Naive B cell (primary cell): ENCODE measurements around the gene IMMP2L. TPM values are rescaled to one million over a fixed set of nuclear protein-coding genes. Genes with fewer than 3 reads are reported as not detected.
A peak's percentile ranks its signal among the peaks of the same experiment; 100 is the strongest.
"Not testable (repeated sequence)": the region's sequence is repeated elsewhere in the genome, so short reads cannot be mapped to it uniquely, and the experiment has no call there.

Experiments used
- ATAC-seq, 2 donors: fragments of 150-1000 bp; cut with Tn5 transposase; 2 replicates each; pipeline ENCODE4 v1.10.0; 2021; ENCODE audit warnings: low read depth in 2 of 2, mild to moderate bottlenecking in 2 of 2, moderate library complexity in 2 of 2
- DNase-seq: peaks from one replicate; pipeline ENCODE4 v3.0.0; 2022
- H3K27ac Mint-ChIP-seq, 6 donors: one replicate each; pipeline ENCODE4 v1.8.0; 2020 to 2022; ENCODE audit warnings: mild to moderate bottlenecking in 6 of 6, mixed read lengths in 6 of 6, moderate library complexity in 5 of 6, inconsistent platforms in 2 of 6
- H3K27me3 Mint-ChIP-seq, 3 donors: one replicate each; pipeline ENCODE4 v1.8.0; 2021 to 2022; ENCODE audit warnings: mixed read lengths in 3 of 3, mild to moderate bottlenecking in 1 of 3
- H3K36me3 Mint-ChIP-seq, 2 donors: one replicate each; pipeline ENCODE4 v1.8.0; 2020 to 2022; ENCODE audit warnings: mixed read lengths in 2 of 2, inconsistent platforms in 1 of 2, mild to moderate bottlenecking in 1 of 2
- H3K4me1 Mint-ChIP-seq, 3 donors: one replicate each; pipeline ENCODE4 v1.8.0; 2020 to 2022; ENCODE audit warnings: mixed read lengths in 3 of 3, inconsistent platforms in 1 of 3, mild to moderate bottlenecking in 1 of 3, moderate library complexity in 1 of 3
- H3K4me3 Mint-ChIP-seq, 8 donors: one replicate each; pipeline ENCODE4 v1.8.0; 2020 to 2022; ENCODE audit warnings: mild to moderate bottlenecking in 8 of 8, mixed read lengths in 8 of 8, moderate library complexity in 8 of 8, inconsistent platforms in 2 of 8
- H3K9me3 Mint-ChIP-seq, 7 donors: one replicate each; pipeline ENCODE4 v1.8.0; 2020 to 2022; ENCODE audit warnings: mixed read lengths in 7 of 7, mild to moderate bottlenecking in 5 of 7, inconsistent platforms in 2 of 7, moderate library complexity in 1 of 7
- polyA plus RNA-seq, 6 donors: library from polyadenylated mRNA; unstranded; fragments of 300-500 nt; fragmentation: Illumina TruSeq; gene quantifications; one replicate each; pipeline ENCODE4 v1.2.3, GENCODE V29; 2021; ENCODE audit warnings: low read depth in 6 of 6

Gene IMMP2L
- polyA plus RNA-seq, 6 donors from 2014 or later = 14.9 to 34.0 (median 25.9) TPM

DNA sequence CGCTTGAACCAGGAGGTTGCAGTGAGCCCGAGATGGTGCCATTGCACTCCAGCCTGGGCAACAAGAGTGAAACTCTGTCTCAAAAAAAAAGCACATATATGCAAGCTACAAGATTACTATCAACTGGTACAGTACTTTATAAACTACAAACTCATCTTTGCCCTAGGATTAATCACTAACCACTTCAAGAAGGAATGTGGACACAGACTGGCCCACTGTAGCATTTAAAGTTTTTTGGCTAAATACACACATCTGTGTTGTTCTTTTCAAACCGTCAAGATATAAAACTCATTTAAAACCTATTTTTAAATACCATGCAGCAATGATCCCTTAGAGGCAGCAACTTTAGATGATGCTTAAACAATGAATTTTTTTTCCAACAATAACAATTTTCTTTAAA, 205.4 kb downstream of the IMMP2L start:
- no peak for ATAC-seq
- H3K27ac Mint-ChIP-seq = no peak overlapping the region
- no peaks in the 10 kb centered on the region for H3K9me3 Mint-ChIP-seq
- no peak for DNase-seq
- H3K4me1 Mint-ChIP-seq = peaks cover 0 to 7% (median 0%) of the 10 kb centered on the region in 3 donors
- H3K4me3 Mint-ChIP-seq = no peak overlapping the region
- H3K36me3 Mint-ChIP-seq = peaks cover 0 to 4% of the 10 kb centered on the region in 2 donors
- H3K27me3 Mint-ChIP-seq = no peaks in the 10 kb centered on the region

DNA sequence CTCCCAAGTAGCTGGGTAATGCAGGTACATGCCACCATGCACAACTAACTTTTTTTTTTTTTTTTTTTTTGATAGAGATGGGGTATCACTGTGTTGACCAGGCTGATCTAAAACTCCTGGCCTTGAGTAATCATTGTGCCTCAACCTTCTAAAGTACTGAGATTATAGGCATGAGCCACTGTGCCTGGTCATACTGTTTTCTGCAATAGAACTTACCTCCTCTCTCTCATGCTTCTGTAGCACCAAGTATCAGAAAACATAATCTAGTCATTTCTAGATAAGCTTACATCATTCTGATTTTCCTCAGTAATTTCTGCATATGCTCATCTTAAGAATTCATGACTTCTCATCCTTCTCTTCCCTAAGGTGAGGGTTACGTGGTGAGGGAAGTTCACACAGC, 210.0 kb downstream of the IMMP2L start:
- H3K9me3 Mint-ChIP-seq = peaks cover 0 to 5% (median 0%) of the 10 kb centered on the region in 7 donors
- H3K36me3 Mint-ChIP-seq = peaks cover 2 to 14% of the 10 kb centered on the region in 2 donors
- ATAC-seq (no peak), DNase-seq (no peak)
- no peak overlapping the region for H3K4me3 Mint-ChIP-seq
- H3K27ac Mint-ChIP-seq = no peak overlapping the region
- H3K27me3 Mint-ChIP-seq = no peaks in the 10 kb centered on the region
- H3K4me1 Mint-ChIP-seq = peaks cover 0 to under 1% (median 0%) of the 10 kb centered on the region in 3 donors

DNA sequence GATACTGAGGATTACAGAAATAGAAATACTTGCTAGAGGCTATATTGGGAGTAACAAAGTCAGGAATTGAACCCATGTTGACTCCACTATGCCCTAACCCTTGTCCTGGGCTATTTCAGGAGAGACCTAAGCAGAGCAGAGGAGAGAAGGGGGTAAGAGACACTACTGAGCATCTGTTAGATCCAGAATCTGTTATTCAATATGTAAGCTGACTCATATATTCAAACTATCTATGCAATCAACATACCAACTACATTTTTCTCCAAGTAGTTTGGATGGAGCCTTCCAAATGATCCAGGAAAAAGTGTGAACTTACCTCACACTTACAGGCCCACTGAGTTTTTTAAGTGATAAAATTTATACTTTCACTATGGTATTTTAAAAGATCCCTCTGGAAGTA, 216.1 kb downstream of the IMMP2L start:
- Mint-ChIP-seq H3K27ac (no peak overlapping the region), H3K36me3 (peaks cover 33 to 34% of the 10 kb centered on the region in 2 donors), H3K9me3 (peaks cover 10 to 35% (median 27%) of the 10 kb centered on the region in 7 donors), H3K27me3 (no peaks in the 10 kb centered on the region), H3K4me3 (no peak overlapping the region), H3K4me1 (peaks cover 0 to 7% (median 0%) of the 10 kb centered on the region in 3 donors)
- ATAC-seq (no peak), DNase-seq (no peak)

DNA sequence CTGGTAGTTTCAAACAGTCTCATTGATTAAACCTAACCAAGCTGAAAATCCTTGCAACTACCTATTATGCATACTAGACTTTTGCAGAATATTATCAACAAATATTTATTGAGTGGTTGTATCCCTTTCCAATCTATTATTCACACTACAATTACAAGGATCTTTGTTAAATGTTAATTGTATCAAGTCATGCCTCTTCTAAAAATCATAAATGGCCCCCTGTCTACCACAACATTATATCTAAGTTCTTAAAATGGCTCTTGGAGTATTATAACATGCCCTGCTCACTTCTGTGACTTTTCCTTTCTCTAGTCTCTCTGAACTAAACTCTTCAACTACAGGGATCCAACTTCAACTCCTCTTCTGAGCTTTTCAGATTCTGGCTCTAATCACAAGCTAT, 219.3 kb downstream of the IMMP2L start:
- Mint-ChIP-seq H3K36me3 (peaks cover 25 to 34% of the 10 kb centered on the region in 2 donors), H3K27ac (peak overlapping the region in 1 of 6 donors; percentile 89), H3K4me3 (no peak overlapping the region), H3K4me1 (peaks cover 0 to 7% (median 0%) of the 10 kb centered on the region in 3 donors), H3K27me3 (no peaks in the 10 kb centered on the region), H3K9me3 (peaks cover 10 to 35% (median 27%) of the 10 kb centered on the region in 7 donors)
- ATAC-seq (no peak), DNase-seq (no peak)

DNA sequence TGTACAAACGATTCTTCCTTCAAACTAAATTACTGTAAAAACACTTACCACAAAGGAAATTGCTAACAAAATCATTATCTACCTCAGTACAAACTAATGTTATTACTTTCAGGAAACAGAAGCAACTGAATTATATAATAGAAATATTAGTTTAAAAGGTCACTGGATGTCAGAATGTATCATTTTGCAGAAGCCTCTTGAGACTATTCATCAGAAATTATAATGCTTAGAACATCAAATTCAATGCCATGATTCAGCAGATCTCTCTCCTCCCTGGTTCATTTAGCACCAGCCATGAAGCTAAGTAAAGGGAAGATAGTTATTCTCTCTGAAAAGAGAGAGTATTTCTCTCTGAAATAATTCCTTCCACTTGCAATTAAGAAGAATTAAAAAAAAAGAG, 223.3 kb downstream of the IMMP2L start:
- no peak for ATAC-seq
- Mint-ChIP-seq H3K9me3 (peaks cover 9 to 20% (median 13%) of the 10 kb centered on the region in 7 donors), H3K27ac (no peak overlapping the region), H3K36me3 (peaks cover 13% of the 10 kb centered on the region in 2 donors), H3K27me3 (no peaks in the 10 kb centered on the region), H3K4me1 (no peaks in the 10 kb centered on the region), H3K4me3 (no peak overlapping the region)
- no peak for DNase-seq

DNA sequence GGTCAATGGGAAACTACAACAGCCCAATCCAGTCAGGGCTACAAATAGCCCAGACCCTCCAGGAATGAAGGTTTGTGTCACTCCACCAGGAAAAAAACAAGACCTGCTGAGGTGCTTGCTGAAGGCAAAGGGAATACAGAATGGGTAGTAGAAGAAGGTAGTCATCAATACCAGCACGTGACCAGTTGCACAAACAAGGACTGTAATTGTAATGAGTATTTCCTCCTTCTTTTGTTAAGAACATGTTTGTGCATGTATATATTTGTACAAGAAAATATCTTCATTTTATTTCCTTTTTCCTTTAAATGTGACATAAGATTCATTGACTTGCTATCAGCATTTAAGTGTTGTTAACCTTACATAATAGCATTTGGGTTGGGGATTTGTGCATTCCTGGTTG, 229.3 kb downstream of the IMMP2L start:
- Mint-ChIP-seq H3K4me3 (no peak overlapping the region), H3K4me1 (peaks cover 14 to 20% (median 16%) of the 10 kb centered on the region in 3 donors), H3K27me3 (no peaks in the 10 kb centered on the region), H3K27ac (no peak overlapping the region), H3K36me3 (peaks cover 0 to 15% of the 10 kb centered on the region in 2 donors), H3K9me3 (peaks cover 0 to 9% (median 4%) of the 10 kb centered on the region in 7 donors)
- ATAC-seq (no peak), DNase-seq (no peak)

DNA sequence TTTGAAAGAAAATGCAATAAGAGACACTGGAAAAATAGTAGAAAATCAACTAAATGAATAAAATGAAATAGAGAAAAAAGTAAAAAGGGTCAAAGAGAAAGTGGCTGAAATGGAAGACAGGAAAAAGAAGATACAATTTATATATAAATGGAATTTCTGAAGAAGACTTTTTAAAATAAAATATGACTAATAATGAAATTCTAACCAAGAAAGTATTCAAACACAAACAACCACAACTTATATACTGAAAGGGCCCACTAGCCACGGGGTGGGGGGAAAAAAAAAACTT, 232.1 kb downstream of the IMMP2L start:
- peaks cover 14 to 20% (median 16%) of the 10 kb centered on the region in 3 donors for H3K4me1 Mint-ChIP-seq
- DNase-seq = no peak
- no peak overlapping the region for H3K4me3 Mint-ChIP-seq
- no peak for ATAC-seq
- H3K9me3 Mint-ChIP-seq = peaks cover 0 to 9% (median 4%) of the 10 kb centered on the region in 7 donors
- no peaks in the 10 kb centered on the region for H3K27me3 Mint-ChIP-seq
- H3K36me3 Mint-ChIP-seq = peaks cover 0 to 9% of the 10 kb centered on the region in 2 donors
- peak overlapping the region in 1 of 6 donors; percentile 17 for H3K27ac Mint-ChIP-seq

DNA sequence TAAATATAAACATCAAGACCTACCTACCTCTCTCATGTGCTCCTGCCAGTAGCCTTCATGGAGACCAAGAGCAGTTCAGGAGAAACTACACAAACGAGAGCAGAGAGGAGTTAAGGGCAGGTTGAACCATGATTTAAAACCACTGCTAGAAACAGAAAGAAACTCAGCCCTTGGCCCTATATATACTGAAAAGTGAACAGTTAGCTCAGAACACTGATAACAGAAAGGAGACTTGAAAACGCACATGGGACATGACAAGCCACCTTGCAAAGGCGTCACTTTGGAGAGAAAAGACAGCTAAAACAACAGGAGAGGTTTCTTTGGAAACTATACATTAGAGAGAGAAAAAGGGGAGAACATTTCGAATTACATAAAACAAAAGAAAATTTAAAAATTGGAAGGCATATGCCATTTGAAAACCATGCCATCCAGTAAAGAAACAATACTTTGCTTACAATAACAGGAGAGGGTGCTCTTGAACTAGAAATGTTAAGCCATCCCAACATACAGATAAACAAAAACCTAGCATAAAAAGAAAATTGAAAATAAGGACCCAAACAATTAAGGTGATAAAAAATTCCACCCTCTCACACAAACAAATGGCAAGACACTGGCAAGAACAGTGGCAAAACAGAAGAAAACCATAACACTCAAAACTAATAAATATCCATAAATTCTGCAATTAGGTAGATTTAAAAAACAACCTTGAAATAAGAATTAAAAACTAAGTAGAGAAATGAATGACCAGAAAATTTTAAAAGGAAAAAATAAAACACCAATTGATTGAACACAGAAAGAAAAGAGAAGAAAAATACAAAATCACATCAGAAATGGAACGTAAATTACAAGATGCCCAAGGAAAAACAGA, 232.7 kb downstream of the IMMP2L start:
- Mint-ChIP-seq H3K9me3 (peaks cover 0 to 9% (median 4%) of the 10 kb centered on the region in 7 donors), H3K27ac (peak overlapping the region in 2 of 6 donors; percentile 5 to 17), H3K4me1 (peaks cover 14 to 20% (median 16%) of the 10 kb centered on the region in 3 donors), H3K27me3 (no peaks in the 10 kb centered on the region), H3K4me3 (peak overlapping the region in 1 of 8 donors; percentile 2), H3K36me3 (peaks cover 0 to 6% of the 10 kb centered on the region in 2 donors)
- ATAC-seq = no peak
- no peak for DNase-seq

DNA sequence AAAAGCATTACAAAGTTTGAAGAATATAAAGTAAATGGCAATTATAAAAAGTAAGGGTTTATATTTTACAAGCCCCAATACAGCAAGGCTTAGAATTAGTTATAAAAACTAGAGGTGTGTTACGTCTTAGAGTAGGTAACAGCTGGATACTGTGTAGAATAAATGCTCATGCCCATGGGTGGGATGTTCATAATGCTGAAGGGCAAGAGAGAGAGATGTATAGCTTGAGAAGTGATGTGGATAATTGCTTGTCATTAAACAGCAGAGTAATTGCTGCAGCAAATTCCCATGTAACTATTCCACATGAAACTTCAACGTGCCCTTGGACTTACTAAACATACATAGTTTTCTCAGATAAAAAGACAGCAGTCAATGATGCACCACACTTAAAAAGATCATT, 233.8 kb downstream of the IMMP2L start:
- peaks cover 21 to 29% (median 22%) of the 10 kb centered on the region in 3 donors for H3K4me1 Mint-ChIP-seq
- H3K4me3 Mint-ChIP-seq = no peak overlapping the region
- ATAC-seq (no peak), DNase-seq (no peak)
- H3K27me3 Mint-ChIP-seq = no peaks in the 10 kb centered on the region
- peaks cover 0 to 9% (median 2%) of the 10 kb centered on the region in 7 donors for H3K9me3 Mint-ChIP-seq
- peaks cover 0 to 3% of the 10 kb centered on the region in 2 donors for H3K36me3 Mint-ChIP-seq
- H3K27ac Mint-ChIP-seq = no peak overlapping the region

DNA sequence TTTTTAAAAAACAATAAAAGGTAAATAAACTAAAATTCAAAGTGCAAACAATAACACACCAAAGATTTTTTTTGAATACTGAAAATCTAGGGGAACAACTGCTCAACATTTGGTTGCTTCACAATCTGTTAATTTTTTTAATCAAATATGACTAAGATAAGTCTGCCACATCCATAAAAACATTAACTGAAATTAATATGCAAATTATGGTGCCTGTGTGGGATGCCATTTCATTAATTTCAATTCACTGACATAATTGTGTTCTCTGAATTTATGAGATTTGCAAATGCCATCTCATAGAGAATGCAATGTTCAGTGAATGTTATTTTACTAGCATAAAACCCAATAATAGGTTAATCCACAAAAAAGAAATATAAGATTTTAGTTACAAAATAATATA, 237.5 kb downstream of the IMMP2L start:
- ATAC-seq = no peak
- Mint-ChIP-seq H3K4me3 (no peak overlapping the region), H3K9me3 (peaks cover 0 to 6% (median 3%) of the 10 kb centered on the region in 7 donors), H3K36me3 (peaks cover 0 to 4% of the 10 kb centered on the region in 2 donors), H3K27me3 (no peaks in the 10 kb centered on the region), H3K27ac (no peak overlapping the region), H3K4me1 (peaks cover 34 to 37% (median 34%) of the 10 kb centered on the region in 3 donors)
- DNase-seq = no peak

DNA sequence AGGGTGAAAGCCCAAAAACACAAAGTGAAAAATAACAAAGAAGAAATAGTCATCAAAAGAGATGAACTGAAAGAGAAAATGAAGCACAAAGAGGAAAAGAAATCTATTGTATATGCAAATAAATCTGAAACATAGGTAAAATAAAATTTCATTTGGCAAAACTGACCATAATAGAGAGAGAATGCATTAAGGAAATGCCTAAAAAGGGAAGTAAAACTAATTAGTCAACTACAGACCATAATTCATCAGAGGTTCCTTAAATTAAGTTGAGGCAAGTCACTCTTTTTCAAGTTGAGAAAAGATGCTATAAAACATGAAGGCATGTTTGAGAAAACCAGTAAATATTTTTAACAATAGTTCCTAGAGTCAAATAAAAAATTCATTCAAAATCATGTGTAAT, 238.1 kb downstream of the IMMP2L start:
- peak; percentile 12 for DNase-seq
- H3K36me3 Mint-ChIP-seq = peaks cover 0 to 4% of the 10 kb centered on the region in 2 donors
- peaks cover 28 to 33% (median 30%) of the 10 kb centered on the region in 3 donors for H3K4me1 Mint-ChIP-seq
- no peaks in the 10 kb centered on the region for H3K27me3 Mint-ChIP-seq
- peak overlapping the region in 2 of 8 donors; percentile 9 to 21 for H3K4me3 Mint-ChIP-seq
- peaks cover 0 to 6% (median 3%) of the 10 kb centered on the region in 7 donors for H3K9me3 Mint-ChIP-seq
- ATAC-seq = peak; percentile 63 to 76
- H3K27ac Mint-ChIP-seq = no peak overlapping the region

DNA sequence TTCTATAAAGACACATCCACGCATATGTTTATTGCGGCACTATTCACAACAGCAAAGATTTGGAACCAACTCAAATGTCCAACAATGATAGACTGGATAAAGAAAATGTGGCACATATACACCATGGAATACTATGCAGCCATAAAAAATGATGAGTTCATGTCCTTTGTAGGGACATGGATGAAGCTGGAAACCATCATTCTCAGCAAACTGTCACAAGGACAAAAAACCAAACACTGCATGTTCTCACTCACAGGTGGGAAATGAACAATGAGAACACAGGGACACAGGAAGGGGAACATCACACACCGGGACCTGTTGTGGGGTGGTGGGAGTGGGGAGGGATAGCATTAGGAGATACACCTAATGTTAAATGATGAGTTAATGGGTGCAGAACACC, 238.6 kb downstream of the IMMP2L start:
- not testable (repeated sequence) for H3K9me3 Mint-ChIP-seq, H3K27me3 Mint-ChIP-seq, DNase-seq, ATAC-seq, H3K36me3 Mint-ChIP-seq
- Mint-ChIP-seq H3K27ac (peak overlapping the region in 1 of 6 donors; percentile 21), H3K4me3 (peak overlapping the region in 2 of 8 donors; percentile 16 to 21), H3K4me1 (peaks cover 23 to 27% (median 26%) of the 10 kb centered on the region in 3 donors)

DNA sequence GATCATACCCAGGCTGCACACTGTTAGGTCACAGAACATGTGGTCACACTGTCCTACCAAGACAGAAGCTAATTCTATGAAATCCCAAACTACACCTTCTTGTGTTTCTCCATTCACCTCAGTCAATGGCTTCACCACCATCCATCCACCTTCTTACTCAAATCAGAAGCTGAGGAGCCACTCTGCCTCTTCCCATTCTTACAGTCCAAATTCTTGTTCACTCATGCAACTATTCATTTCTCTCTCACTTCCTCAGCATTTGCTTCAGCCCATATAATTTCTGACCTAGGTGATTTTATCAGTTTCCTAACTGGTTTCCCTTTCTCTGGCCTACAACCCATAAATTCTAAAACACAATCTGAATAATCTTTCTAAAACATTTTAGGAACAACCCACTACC, 242.2 kb downstream of the IMMP2L start:
- H3K4me3 Mint-ChIP-seq = no peak overlapping the region
- no peaks in the 10 kb centered on the region for H3K27me3 Mint-ChIP-seq
- H3K9me3 Mint-ChIP-seq = peaks cover 0 to 6% (median 3%) of the 10 kb centered on the region in 7 donors
- H3K27ac Mint-ChIP-seq = peak overlapping the region in 2 of 6 donors; percentile 8 to 16
- ATAC-seq (no peak), DNase-seq (no peak)
- H3K4me1 Mint-ChIP-seq = peaks cover 23 to 29% (median 25%) of the 10 kb centered on the region in 3 donors
- peaks cover 4 to 5% of the 10 kb centered on the region in 2 donors for H3K36me3 Mint-ChIP-seq

DNA sequence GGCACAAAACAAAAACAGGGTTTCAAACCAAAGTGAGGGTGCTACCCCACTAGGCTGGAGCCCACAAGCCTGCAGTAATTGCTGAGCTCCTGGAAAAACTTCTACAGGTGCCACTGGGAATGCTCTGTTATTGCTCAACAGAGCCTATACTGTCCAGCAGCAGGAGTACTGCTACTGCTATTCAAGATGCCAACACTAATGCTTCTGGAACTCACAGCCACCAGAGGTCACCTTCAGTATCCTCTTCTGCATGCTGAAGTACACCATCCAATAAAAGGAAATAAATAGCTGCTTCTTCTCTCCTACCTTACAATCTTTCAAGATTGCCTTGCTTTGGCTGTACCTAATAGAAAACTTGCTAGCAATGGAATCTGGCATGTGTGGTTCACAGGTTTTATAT, 249.3 kb downstream of the IMMP2L start:
- no peak overlapping the region for H3K27ac Mint-ChIP-seq
- ATAC-seq (no peak), DNase-seq (no peak)
- no peaks in the 10 kb centered on the region for H3K9me3 Mint-ChIP-seq
- no peaks in the 10 kb centered on the region for H3K27me3 Mint-ChIP-seq
- H3K4me3 Mint-ChIP-seq = no peak overlapping the region
- peaks cover 5 to 10% of the 10 kb centered on the region in 2 donors for H3K36me3 Mint-ChIP-seq
- peaks cover 0 to 7% (median 7%) of the 10 kb centered on the region in 3 donors for H3K4me1 Mint-ChIP-seq
